Lower leg skin (tissue), 4 donors: ENCODE measurements around the gene FAM20A. TPM values are rescaled to one million over a fixed set of nuclear protein-coding genes. Genes with fewer than 3 reads are reported as not detected.

Experiments
- DNase-seq, 2 donors: peaks; one replicate each; pipeline ENCODE4 v3.0.0-alpha.2; 2019; ENCODE audit warnings: low spot score in 2 of 2
- H3K4me3 ChIP-seq: fragments of 200-600 bp; sonication (generic); 2 replicates; pipeline ENCODE4 v1.5.1; 2017; ENCODE audit warnings: mild to moderate bottlenecking, low read depth; ENCODE audit not compliant: poor library complexity, severe bottlenecking
- CTCF ChIP-seq, 3 donors: fragments of 450-650 bp; IDR thresholded peaks; one replicate each; pipeline ENCODE4 v1.5.1; 2016; ENCODE audit warnings: antibody characterized with exemption in 3 of 3, mild to moderate bottlenecking in 3 of 3, moderate library complexity in 2 of 3
- POLR2A ChIP-seq, 2 donors: fragments of 450-650 bp; IDR thresholded peaks; one replicate each; pipeline ENCODE4 v1.6.1; 2016 to 2017; ENCODE audit warnings: antibody characterized with exemption in 2 of 2, mild to moderate bottlenecking in 1 of 2, moderate library complexity in 1 of 2
- WGBS, 2 donors: methylation state at CpG; one replicate each; pipeline ENCODE4 v1.1.5; 2018; 5-methylcytosine and 5-hydroxymethylcytosine counted together
- intact Hi-C: fragments of 100-400 bp; cut with DNase I; formaldehyde crosslinking; loops from one replicate; pipeline ENCODE4 v1.15.0; 2023; ENCODE audit warnings: low total_unique reads
- total RNA-seq, 4 donors: library from RNA; depleted of rRNA; stranded (reverse); fragments of >200 nt; gene quantifications; one replicate each; pipeline ENCODE4 v1.1.0, GENCODE V29; 2016

The FAM20A gene
- total RNA-seq, 4 donors from 2014 or later, result 2.6 to 5.8 (median 4.3) TPM

GRCh38 chr17:68640242-68640989 is 39.2 kb upstream of the FAM20A start:
- no peak overlapping the region for H3K4me3 ChIP-seq
- 42 to 56% methylated on average over 2 of the region's 2 CpGs for WGBS, 2 donors
- TF ChIP-seq POLR2A (IDR thresholded peaks at IDR 0.05), result no peak
- no peak for TF ChIP-seq CTCF (IDR thresholded peaks at IDR 0.05)
- no peak for DNase-seq
- intact Hi-C loops, result no loop called here

GRCh38 chr17:68634345-68634876 is 33.2 kb upstream of the FAM20A start:
- WGBS, 2 donors, result 77 to 82% methylated on average over 10 of the region's 10 CpGs
- no peak overlapping the region for H3K4me3 ChIP-seq
- TF ChIP-seq CTCF (IDR thresholded peaks at IDR 0.05), result no peak
- TF ChIP-seq POLR2A (IDR thresholded peaks at IDR 0.05), result no peak
- no peak for DNase-seq
- intact Hi-C loops, result no loop called here

GRCh38 chr17:68628576-68628957 is 27.4 kb upstream of the FAM20A start:
- no peak overlapping the region for H3K4me3 ChIP-seq
- TF ChIP-seq POLR2A (IDR thresholded peaks at IDR 0.05), result no peak
- no peak for TF ChIP-seq CTCF (IDR thresholded peaks at IDR 0.05)
- 68 to 77% methylated on average over 3 of the region's 3 CpGs for WGBS, 2 donors

GRCh38 chr17:68627956-68628575 is 26.9 kb upstream of the FAM20A start:
- no peak for DNase-seq
- no peak overlapping the region for H3K4me3 ChIP-seq
- 34 to 43% methylated on average over 4 of the region's 4 CpGs for WGBS, 2 donors
- intact Hi-C loops, result no loop called here
- TF ChIP-seq CTCF (IDR thresholded peaks at IDR 0.05), result no peak
- TF ChIP-seq POLR2A (IDR thresholded peaks at IDR 0.05), result no peak

More at GRCh38 chr17:68628576-68628957, 27.4 kb upstream of the FAM20A start:
- intact Hi-C loops, result no loop called here
- DNase-seq, result no peak

- WGBS, 2 donors, result 52 to 62% methylated on average over 1 of the region's 1 CpG
- H3K4me3 ChIP-seq, result no peak overlapping the region
- TF ChIP-seq CTCF (IDR thresholded peaks at IDR 0.05), result no peak
- TF ChIP-seq POLR2A (IDR thresholded peaks at IDR 0.05), result no peak
- intact Hi-C loops, result no loop called here
- no peak for DNase-seq
These were observed 23.2 kb upstream of the FAM20A start for GRCh38 chr17:68624381-68624780.
